ENCODE data around the gene CSK.

CSK gene

DNA sequence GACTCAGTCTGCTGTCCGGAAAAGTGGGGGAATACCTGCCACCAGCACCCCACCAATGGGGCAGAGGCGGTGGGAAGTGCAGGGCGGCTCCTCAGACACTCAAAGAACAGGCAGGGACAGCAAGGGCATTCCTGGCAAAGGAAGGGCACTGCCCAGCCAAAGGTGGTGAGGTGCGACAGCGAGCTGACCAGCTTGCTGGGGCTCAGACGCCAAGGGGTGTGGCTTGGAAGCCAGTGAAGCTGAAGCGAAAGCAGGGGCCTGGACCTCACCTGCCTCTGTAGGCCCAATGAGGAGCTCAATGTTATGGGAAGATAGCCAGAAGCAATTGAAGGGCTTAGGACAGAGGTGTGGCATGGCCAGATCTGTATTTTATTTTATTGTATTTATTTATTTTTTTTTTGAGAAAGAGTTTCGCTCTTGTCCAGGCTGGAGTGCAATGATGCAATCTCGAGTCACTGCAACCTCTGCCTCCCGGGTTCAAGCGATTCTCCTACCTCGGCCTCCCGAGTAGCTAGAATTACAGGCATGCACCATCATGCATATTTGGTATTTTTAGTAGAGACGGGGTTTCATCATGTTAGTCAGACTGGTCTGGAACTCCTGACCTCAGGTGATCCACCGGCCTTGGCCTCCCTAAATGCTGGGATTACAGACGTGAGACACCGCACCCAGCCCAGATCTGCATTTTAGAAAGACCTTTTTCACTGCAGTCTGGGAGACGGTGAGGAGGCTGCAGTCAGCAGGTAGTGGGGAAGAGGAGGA lies 26.4 kb downstream of the CSK start:
- Histone ChIP-seq H3K9me3 (replicated peaks in 1 of 11) (no peaks in the 10 kb centered on the region), H3K4me2 (no peak overlapping the region), H3K36me3 (peaks cover 15 to 25% (median 20%) of the 10 kb centered on the region in 11 experiments), H3K9ac (no peak overlapping the region), H3K4me3 (no peak overlapping the region), H3K27ac (no peak overlapping the region), H4K20me1 (peaks cover 0 to 52% (median 10%) of the 10 kb centered on the region in 11 experiments; a peak in 15 of 22 replicates), H3K27me3 (no peaks in the 10 kb centered on the region), H3K4me1 (0 out of 20 replicates have a peak, but pooled peaks cover 0 to 7% (median 0%) of the 10 kb centered on the region in 10 experiments)
- 0 out of 22 replicates have a peak, but pooled peaks of 1 of the 11 experiments have one; percentile 14 for TF ChIP-seq Cebpa-rat (IDR thresholded peaks at IDR 0.05)

DNA sequence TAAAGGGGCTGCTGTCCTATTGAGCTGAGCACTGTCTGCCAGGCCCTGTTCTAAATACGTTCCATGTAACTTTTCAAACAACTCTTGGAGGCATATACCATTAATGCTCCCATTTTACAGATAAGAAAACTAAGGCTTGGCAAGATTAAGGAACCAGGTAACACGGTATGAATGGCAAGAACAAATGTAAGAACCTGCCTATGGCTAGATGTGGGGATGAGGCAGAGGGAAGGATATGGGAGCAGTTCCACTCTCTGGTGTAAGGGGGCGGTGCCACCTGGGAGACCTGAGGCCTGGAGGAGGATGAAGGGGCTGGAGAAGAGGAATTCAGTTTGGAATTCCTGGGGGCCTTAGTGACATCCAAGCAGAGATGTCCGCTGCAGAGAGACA lies 27.0 kb downstream of the CSK start:
- peaks cover 0 to 47% (median 4%) of the 10 kb centered on the region in 11 experiments; a peak in 13 of 22 replicates for H4K20me1 ChIP-seq
- H3K36me3 ChIP-seq = peaks cover 10 to 19% (median 14%) of the 10 kb centered on the region in 11 experiments
- H3K9ac ChIP-seq = no peak overlapping the region
- no peaks in the 10 kb centered on the region for H3K27me3 ChIP-seq
- H3K4me1 ChIP-seq = 0 out of 20 replicates have a peak, but pooled peaks cover 0 to 7% (median 0%) of the 10 kb centered on the region in 10 experiments
- no peak overlapping the region for H3K27ac ChIP-seq
- no peak for TF ChIP-seq Cebpa-rat (IDR thresholded peaks at IDR 0.05)
- no peak overlapping the region for H3K4me3 ChIP-seq
- H3K9me3 ChIP-seq (replicated peaks in 1 of 11) = no peaks in the 10 kb centered on the region
- no peak overlapping the region for H3K4me2 ChIP-seq

- TF ChIP-seq Cebpa-rat (IDR thresholded peaks at IDR 0.05) = no peak
- no peaks in the 10 kb centered on the region for H3K27me3 ChIP-seq
- H3K4me2 ChIP-seq = no peak overlapping the region
- H3K4me3 ChIP-seq = no peak overlapping the region
- peaks cover 6 to 15% (median 10%) of the 10 kb centered on the region in 11 experiments for H3K36me3 ChIP-seq
- H3K4me1 ChIP-seq = 0 out of 20 replicates have a peak, but pooled peaks cover 0 to 7% (median 0%) of the 10 kb centered on the region in 10 experiments
- H3K9me3 ChIP-seq (replicated peaks in 1 of 11) = no peaks in the 10 kb centered on the region
- H3K27ac ChIP-seq = no peak overlapping the region
- no peak overlapping the region for H3K9ac ChIP-seq
- H4K20me1 ChIP-seq = peaks cover 0 to 43% (median under 1%) of the 10 kb centered on the region in 11 experiments; a peak in 7 of 22 replicates
These were observed 27.4 kb downstream of the CSK start for GRCh38 chr15:74809242-74809641.

GRCh38 chr15:74809956-74810355 lies 28.1 kb downstream of the CSK start:
- H3K27me3 ChIP-seq = no peaks in the 10 kb centered on the region

GRCh38 chr15:74812533-74812932 lies 30.7 kb downstream of the CSK start, which contains the start of gene LMAN1L:
TSS of gene LMAN1L (plus strand) at chr15:74812835. CDS start at chr15:74812855, 20 bp downstream.
- H3K4me2 ChIP-seq = no peak within 1 kb of the TSS
- no peak within 1 kb of the TSS for H3K27ac ChIP-seq
- no peak within 1 kb of the TSS for H3K4me3 ChIP-seq
- H3K9ac ChIP-seq = no peak within 1 kb of the TSS
- no peaks in the 10 kb centered on the region for H3K27me3 ChIP-seq
- no peak for TF ChIP-seq Cebpa-rat (IDR thresholded peaks at IDR 0.05)
- peaks cover 0 to 17% (median 3%) of the 10 kb centered on the region in 10 experiments; a peak in 7 of 20 replicates for H3K4me1 ChIP-seq
- peaks cover 0 to 17% (median 0%) of the 10 kb centered on the region in 11 experiments; a peak in 2 of 22 replicates for H4K20me1 ChIP-seq
- H3K9me3 ChIP-seq (replicated peaks in 1 of 11) = no peaks in the 10 kb centered on the region
- H3K36me3 ChIP-seq = no peaks in the 10 kb centered on the region

More at GRCh38 chr15:74809956-74810355, 28.1 kb downstream of the CSK start:
- H4K20me1 ChIP-seq = peaks cover 0 to 35% (median 0%) of the 10 kb centered on the region in 11 experiments; a peak in 5 of 22 replicates
- TF ChIP-seq Cebpa-rat (IDR thresholded peaks at IDR 0.05) = no peak
- no peaks in the 10 kb centered on the region for H3K9me3 ChIP-seq (replicated peaks in 1 of 11)
- no peak overlapping the region for H3K4me3 ChIP-seq
- no peak overlapping the region for H3K4me2 ChIP-seq
- H3K36me3 ChIP-seq = peaks cover 0 to 8% (median 4%) of the 10 kb centered on the region in 11 experiments; a peak in 17 of 22 replicates
- H3K4me1 ChIP-seq = 0 out of 20 replicates have a peak, but pooled peaks cover 0 to 7% (median 0%) of the 10 kb centered on the region in 10 experiments
- no peak overlapping the region for H3K9ac ChIP-seq
- H3K27ac ChIP-seq = no peak overlapping the region

- Histone ChIP-seq H3K4me1 (peaks cover 18 to 45% (median 24%) of the 10 kb centered on the region in 10 experiments), H3K27me3 (no peaks in the 10 kb centered on the region), H3K9me3 (replicated peaks in 1 of 11) (no peaks in the 10 kb centered on the region), H3K27ac (no peak overlapping the region), H4K20me1 (0 out of 22 replicates have a peak, but pooled peaks cover 0 to under 1% (median 0%) of the 10 kb centered on the region in 11 experiments), H3K4me2 (peak overlapping the region in 2 of 11 experiments; percentile 24 to 34; a peak in 5 of 22 replicates), H3K36me3 (no peaks in the 10 kb centered on the region), H3K9ac (peak overlapping the region in 3 of 11 experiments; percentile 14 to 55 (median 36); a peak in 5 of 22 replicates), H3K4me3 (no peak overlapping the region)
- TF ChIP-seq Cebpa-rat (IDR thresholded peaks at IDR 0.05) = no peak
These were observed 33.4 kb downstream of the CSK start for GRCh38 chr15:74815121-74815934.

DNA sequence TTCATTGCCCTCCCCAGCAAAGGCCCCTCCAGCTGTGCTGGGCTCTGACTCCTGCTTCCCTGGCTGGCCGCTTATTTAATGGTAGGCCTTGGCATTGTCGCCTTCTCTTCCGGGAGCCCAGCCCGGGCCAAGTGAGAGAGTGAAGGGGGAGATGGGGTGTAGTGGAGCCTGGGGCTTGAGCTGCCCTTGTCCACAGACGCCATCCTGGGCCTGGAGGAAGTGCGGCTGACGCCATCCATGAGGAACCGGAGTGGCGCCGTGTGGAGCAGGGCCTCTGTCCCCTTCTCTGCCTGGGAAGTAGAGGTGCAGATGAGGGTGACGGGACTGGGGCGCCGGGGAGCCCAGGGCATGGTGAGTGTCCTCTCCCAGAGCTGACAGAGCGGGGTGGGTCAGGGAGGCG lies 34.1 kb downstream of the CSK start:
- Histone ChIP-seq H3K4me1 (peaks cover 24 to 52% (median 30%) of the 10 kb centered on the region in 10 experiments), H4K20me1 (peaks cover 0 to 6% (median 0%) of the 10 kb centered on the region in 11 experiments; a peak in 1 of 22 replicates), H3K36me3 (no peaks in the 10 kb centered on the region), H3K4me3 (no peak overlapping the region), H3K9me3 (replicated peaks in 1 of 11) (no peaks in the 10 kb centered on the region), H3K27me3 (no peaks in the 10 kb centered on the region), H3K27ac (no peak overlapping the region), H3K9ac (peak overlapping the region in 2 of 11 experiments; percentile 36 to 55; a peak in 3 of 22 replicates), H3K4me2 (peak overlapping the region in 2 of 11 experiments; percentile 24 to 34; a peak in 3 of 22 replicates)
- no peak for TF ChIP-seq Cebpa-rat (IDR thresholded peaks at IDR 0.05)

DNA sequence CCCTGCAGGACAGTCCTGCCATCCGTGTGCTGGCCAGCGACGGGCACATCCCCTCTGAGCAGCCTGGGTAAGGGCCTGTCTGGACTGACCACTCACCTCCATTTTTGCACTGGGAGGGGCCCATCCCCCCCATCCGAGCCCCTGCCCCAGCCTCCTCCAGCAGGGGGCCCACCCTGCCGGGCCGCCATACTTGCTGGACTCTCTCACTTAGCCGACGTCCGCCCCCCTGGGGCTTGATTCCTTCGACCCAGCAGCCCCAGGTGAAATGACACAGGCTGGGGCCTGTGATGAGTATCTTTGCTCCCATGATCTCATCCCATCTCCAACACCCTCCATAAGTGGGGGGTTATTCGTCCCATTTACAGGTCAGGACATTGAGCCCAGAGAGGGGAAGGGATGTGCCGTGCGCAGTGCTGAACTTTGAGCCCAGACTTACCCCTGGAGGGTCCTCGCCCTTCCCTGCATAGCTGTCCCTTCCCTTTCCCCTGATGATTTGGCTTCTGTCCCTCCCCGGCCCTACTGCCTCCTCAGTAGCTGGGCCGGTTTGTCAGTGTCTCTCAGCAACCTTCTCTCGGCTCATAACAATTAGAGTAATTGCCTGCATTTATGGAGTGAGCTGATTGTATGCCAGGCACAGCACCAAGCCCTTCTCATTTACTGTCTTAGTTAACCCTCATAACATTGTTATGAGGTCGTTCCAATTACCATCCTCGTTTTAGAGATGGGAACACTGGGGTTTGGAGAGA lies 34.9 kb downstream of the CSK start:
- Histone ChIP-seq H3K4me3 (no peak overlapping the region), H3K27me3 (no peaks in the 10 kb centered on the region), H3K27ac (no peak overlapping the region), H4K20me1 (peaks cover 0 to 12% (median 0%) of the 10 kb centered on the region in 11 experiments; a peak in 1 of 22 replicates), H3K36me3 (no peaks in the 10 kb centered on the region), H3K9me3 (replicated peaks in 1 of 11) (no peaks in the 10 kb centered on the region), H3K4me1 (peaks cover 32 to 60% (median 39%) of the 10 kb centered on the region in 10 experiments), H3K4me2 (peak overlapping the region in 1 of 11 experiments; percentile 64; a peak in 1 of 22 replicates), H3K9ac (no peak overlapping the region)
- no peak for TF ChIP-seq Cebpa-rat (IDR thresholded peaks at IDR 0.05)
